GM23338 (cell line): Measurements from ENCODE around the gene EPHA4.

ENCODE experiments used
- CREB1 ChIP-seq: fragments of 250-450 bp; sonication (Bioruptor Pico); IDR thresholded peaks from 2 replicates; pipeline ENCODE4 v1.5.0; 2020; ENCODE audit warnings: low read depth, mild to moderate bottlenecking, moderate library complexity
- TF ChIP-seq, protein P1 (sequence below), 2 experiments: fragments of 200-600 bp in 1 of 2; sonication (generic) in 1 of 2; conservative IDR thresholded peaks; 2 replicates each; pipeline versions ENCODE4 v1.5.1 to v1.6.1; 2016 to 2017; ENCODE audit warnings: antibody characterized with exemption in 2 of 2, low read depth in 2 of 2, mild to moderate bottlenecking in 2 of 2, moderate library complexity in 1 of 2

DNA sequence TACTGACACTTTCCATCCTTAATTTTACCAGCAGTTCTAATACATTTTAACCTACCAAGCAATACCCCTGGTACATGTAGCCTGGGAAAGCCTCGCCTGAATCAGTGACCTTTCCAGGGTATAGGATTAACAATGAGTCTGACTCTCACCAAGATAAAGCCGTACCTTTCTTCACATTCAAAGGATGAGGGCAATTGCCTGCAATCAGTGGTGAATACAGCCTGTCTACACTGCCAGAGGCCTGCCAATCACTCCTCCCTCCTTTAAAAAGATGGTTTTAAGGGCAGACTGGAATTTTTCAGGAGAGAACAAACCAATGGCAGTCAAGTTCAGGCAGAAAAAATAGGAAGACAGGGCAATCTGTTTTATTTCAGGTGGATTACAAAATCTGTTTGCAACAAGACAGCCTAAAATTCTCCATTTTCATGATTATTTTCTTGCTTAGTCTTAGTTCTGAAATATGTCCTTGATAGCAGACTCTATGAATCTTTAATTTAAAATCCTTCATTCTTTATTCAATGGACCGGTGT is 4.8 kb downstream of the EPHA4 start:
- no peak for TF ChIP-seq CREB1 (CRISPR knock-in tag)
- TF ChIP-seq, protein P1, sequence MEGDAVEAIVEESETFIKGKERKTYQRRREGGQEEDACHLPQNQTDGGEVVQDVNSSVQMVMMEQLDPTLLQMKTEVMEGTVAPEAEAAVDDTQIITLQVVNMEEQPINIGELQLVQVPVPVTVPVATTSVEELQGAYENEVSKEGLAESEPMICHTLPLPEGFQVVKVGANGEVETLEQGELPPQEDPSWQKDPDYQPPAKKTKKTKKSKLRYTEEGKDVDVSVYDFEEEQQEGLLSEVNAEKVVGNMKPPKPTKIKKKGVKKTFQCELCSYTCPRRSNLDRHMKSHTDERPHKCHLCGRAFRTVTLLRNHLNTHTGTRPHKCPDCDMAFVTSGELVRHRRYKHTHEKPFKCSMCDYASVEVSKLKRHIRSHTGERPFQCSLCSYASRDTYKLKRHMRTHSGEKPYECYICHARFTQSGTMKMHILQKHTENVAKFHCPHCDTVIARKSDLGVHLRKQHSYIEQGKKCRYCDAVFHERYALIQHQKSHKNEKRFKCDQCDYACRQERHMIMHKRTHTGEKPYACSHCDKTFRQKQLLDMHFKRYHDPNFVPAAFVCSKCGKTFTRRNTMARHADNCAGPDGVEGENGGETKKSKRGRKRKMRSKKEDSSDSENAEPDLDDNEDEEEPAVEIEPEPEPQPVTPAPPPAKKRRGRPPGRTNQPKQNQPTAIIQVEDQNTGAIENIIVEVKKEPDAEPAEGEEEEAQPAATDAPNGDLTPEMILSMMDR (conservative IDR thresholded peaks at IDR 0.05; ENCODE audit: low read depth in 2 of 2) = no peak
